Measurements from ENCODE around the gene FAM89B.

DNA sequence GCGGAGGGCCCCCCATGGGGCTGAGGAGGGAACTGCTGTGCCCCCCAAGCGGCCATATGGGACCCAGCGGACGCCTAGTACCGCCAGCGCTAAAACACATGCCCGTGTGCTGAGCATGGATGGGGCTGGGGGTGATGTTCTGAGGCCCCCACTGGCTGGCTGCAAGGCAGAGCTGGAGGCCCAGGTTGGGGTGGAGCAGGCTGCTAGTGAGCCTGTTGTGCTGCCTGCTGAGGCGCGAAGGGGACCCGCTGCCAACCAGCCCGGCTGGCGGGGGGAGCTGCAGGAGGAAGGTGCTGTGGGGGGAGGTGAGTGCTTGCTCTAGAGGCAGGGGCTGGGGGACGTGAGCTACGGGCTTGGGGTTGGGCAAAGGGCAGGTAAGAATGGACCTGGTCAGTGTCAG is 46.4 kb downstream of the FAM89B start:
- TF ChIP-seq, protein P1, sequence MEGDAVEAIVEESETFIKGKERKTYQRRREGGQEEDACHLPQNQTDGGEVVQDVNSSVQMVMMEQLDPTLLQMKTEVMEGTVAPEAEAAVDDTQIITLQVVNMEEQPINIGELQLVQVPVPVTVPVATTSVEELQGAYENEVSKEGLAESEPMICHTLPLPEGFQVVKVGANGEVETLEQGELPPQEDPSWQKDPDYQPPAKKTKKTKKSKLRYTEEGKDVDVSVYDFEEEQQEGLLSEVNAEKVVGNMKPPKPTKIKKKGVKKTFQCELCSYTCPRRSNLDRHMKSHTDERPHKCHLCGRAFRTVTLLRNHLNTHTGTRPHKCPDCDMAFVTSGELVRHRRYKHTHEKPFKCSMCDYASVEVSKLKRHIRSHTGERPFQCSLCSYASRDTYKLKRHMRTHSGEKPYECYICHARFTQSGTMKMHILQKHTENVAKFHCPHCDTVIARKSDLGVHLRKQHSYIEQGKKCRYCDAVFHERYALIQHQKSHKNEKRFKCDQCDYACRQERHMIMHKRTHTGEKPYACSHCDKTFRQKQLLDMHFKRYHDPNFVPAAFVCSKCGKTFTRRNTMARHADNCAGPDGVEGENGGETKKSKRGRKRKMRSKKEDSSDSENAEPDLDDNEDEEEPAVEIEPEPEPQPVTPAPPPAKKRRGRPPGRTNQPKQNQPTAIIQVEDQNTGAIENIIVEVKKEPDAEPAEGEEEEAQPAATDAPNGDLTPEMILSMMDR (IDR thresholded peaks at IDR 0.05; ENCODE audit: low read length): no peak
- no peak for TF ChIP-seq EZH2phosphoT487 (IDR thresholded peaks at IDR 0.05; ENCODE audit: low read length)

Measured in MM.1S (cell line).